Brain microvascular endothelial cell (primary cell): ENCODE results near the gene OR6M1.

Source experiments
- DNase-seq: peaks from one replicate; pipeline ENCODE4 v3.0.0-alpha.2; 2020
- H3K27ac ChIP-seq: fragments of 250-450 bp; sonication (Bioruptor Pico); 2 replicates; pipeline ENCODE4 v1.5.1; 2020; ENCODE audit warnings: mild to moderate bottlenecking, moderate library complexity
- H3K27me3 ChIP-seq: fragments of 250-450 bp; sonication (Bioruptor Pico); replicated peaks from 2 replicates; pipeline ENCODE4 v1.5.1; 2020; ENCODE audit warnings: mild to moderate bottlenecking
- H3K36me3 ChIP-seq: fragments of 250-450 bp; sonication (Bioruptor Pico); replicated peaks from 2 replicates; pipeline ENCODE4 v1.5.1; 2020; ENCODE audit warnings: mild to moderate bottlenecking
- H3K4me3 ChIP-seq: 2 replicates; pipeline ENCODE4 v1.5.1; 2011; ENCODE audit warnings: low read depth, mild to moderate bottlenecking, control low read depth, low read length, moderate library complexity
- CTCF ChIP-seq: IDR thresholded peaks from 2 replicates; pipeline ENCODE4 v1.5.1; 2011; ENCODE audit warnings: low read depth, mild to moderate bottlenecking, moderate library complexity, low read length, control low read depth, inconsistent platforms; ENCODE audit errors: missing control alignments
- in situ Hi-C: cut with HindIII; loops from 2 replicates; pipeline ENCODE4 v1.10.0; 2017; ENCODE audit warnings: low sequenced_read_pairs, low pct_ligation_motif_present

The OR6M1 gene

GRCh38 chr11:123775289-123775688 is 30.9 kb downstream of the OR6M1 start:
- DNase-seq = no peak
- H3K27ac ChIP-seq = no peak overlapping the region
- H3K27me3 ChIP-seq = no peaks in the 10 kb centered on the region
- no peak overlapping the region for H3K4me3 ChIP-seq
- no peaks in the 10 kb centered on the region for H3K36me3 ChIP-seq
- TF ChIP-seq CTCF = no peak
- in situ Hi-C loops = no loop called here

GRCh38 chr11:123773959-123774358 is 32.2 kb downstream of the OR6M1 start:
- Histone ChIP-seq H3K4me3 (no peak overlapping the region), H3K36me3 (no peaks in the 10 kb centered on the region), H3K27me3 (no peaks in the 10 kb centered on the region), H3K27ac (no peak overlapping the region)
- in situ Hi-C loops = no loop called here
- TF ChIP-seq CTCF = no peak
- no peak for DNase-seq

GRCh38 chr11:123773026-123773425 is 33.1 kb downstream of the OR6M1 start:
- Histone ChIP-seq H3K36me3 (no peaks in the 10 kb centered on the region), H3K27me3 (no peaks in the 10 kb centered on the region), H3K27ac (no peak overlapping the region), H3K4me3 (no peak overlapping the region)
- no peak for DNase-seq
- no peak for TF ChIP-seq CTCF
- in situ Hi-C loops = no loop called here

- no peak for DNase-seq
- in situ Hi-C loops = no loop called here
- no peak overlapping the region for H3K27ac ChIP-seq
- no peak overlapping the region for H3K4me3 ChIP-seq
- H3K36me3 ChIP-seq = no peaks in the 10 kb centered on the region
- H3K27me3 ChIP-seq = no peaks in the 10 kb centered on the region
- no peak for TF ChIP-seq CTCF
These were observed 34.5 kb downstream of the OR6M1 start for GRCh38 chr11:123771664-123772063.

- H3K27ac ChIP-seq = no peak overlapping the region
- no peaks in the 10 kb centered on the region for H3K27me3 ChIP-seq
- no peak for DNase-seq
- no peak overlapping the region for H3K4me3 ChIP-seq
- H3K36me3 ChIP-seq = no peaks in the 10 kb centered on the region
- in situ Hi-C loops = no loop called here
- TF ChIP-seq CTCF = no peak
These were observed 35.4 kb downstream of the OR6M1 start for GRCh38 chr11:123770712-123771111.

- no peak for TF ChIP-seq CTCF
- in situ Hi-C loops = no loop called here
- H3K27ac ChIP-seq = no peak overlapping the region
- no peaks in the 10 kb centered on the region for H3K36me3 ChIP-seq
- H3K27me3 ChIP-seq = no peaks in the 10 kb centered on the region
- DNase-seq = no peak
- no peak overlapping the region for H3K4me3 ChIP-seq
These were observed 40.5 kb downstream of the OR6M1 start for GRCh38 chr11:123765601-123766000.
